Panc1 (cell line): ENCODE measurements around the gene NUSAP1. TPM values are rescaled to one million over a fixed set of nuclear protein-coding genes. Genes with fewer than 3 reads are reported as not detected.

ENCODE experiments used
- ATAC-seq: fragments of 200-7000 bp; cut with Tn5 transposase; 2 replicates; pipeline ENCODE4 v1.9.1; 2020; ENCODE audit warnings: mild to moderate bottlenecking, moderate library complexity
- BruUV-seq: library from RNA; stranded (reverse); fragments of 400-500 nt; replicated peaks from 2 replicates; lab custom pipeline; 2021; lab: Mats Ljungman, UMichigan
- CTCF ChIA-PET: fragments of 300-600 bp; sonication (Branson Sonifier 250); formaldehyde crosslinking; loops from one replicate; lab custom pipeline; 2022; ENCODE audit warnings: antibody characterized with exemption; lab: Charles Lee
- POLR2A ChIA-PET: fragments of 300-600 bp; sonication (Branson Sonifier 250); formaldehyde crosslinking; loops from one replicate; lab custom pipeline; 2022; ENCODE audit warnings: antibody characterized with exemption; lab: Charles Lee
- DNase-seq: peaks from one replicate; pipeline ENCODE4 v3.0.0-alpha.2; 2010; ENCODE audit warnings: low read depth, low spot score
- H3K27ac ChIP-seq: 2 replicates; pipeline ENCODE4 v1.5.1; 2011; ENCODE audit warnings: mild to moderate bottlenecking, low read length, inconsistent platforms
- H3K27me3 ChIP-seq: fragments of 200-500 bp; sonication (Bioruptor generic); 2 replicates; pipeline ENCODE4 v1.6.0; 2014; ENCODE audit warnings: low read length, inconsistent platforms; ENCODE audit not compliant: control insufficient read depth, insufficient read depth
- H3K36me3 ChIP-seq: fragments of 200-500 bp; sonication (Bioruptor generic); 2 replicates; pipeline ENCODE4 v1.5.1; 2014; ENCODE audit warnings: inconsistent platforms, mild to moderate bottlenecking, low read length, moderate library complexity; ENCODE audit not compliant: control insufficient read depth, insufficient read depth
- H3K4me1 ChIP-seq: 2 replicates; pipeline ENCODE4 v1.5.1; 2011; ENCODE audit warnings: inconsistent platforms, mild to moderate bottlenecking, low read length, moderate library complexity; ENCODE audit not compliant: control insufficient read depth, insufficient read depth
- H3K4me3 ChIP-seq, 2 experiments: 2 replicates each; pipeline ENCODE4 v1.5.1; 2011 to 2012; ENCODE audit warnings: low read depth in 2 of 2, low read length in 2 of 2, mild to moderate bottlenecking in 2 of 2, inconsistent platforms in 1 of 2, moderate library complexity in 1 of 2
- H3K9me3 ChIP-seq: fragments of 200-500 bp; sonication (Bioruptor generic); 2 replicates; pipeline ENCODE4 v1.5.1; 2014; ENCODE audit warnings: low read depth, mild to moderate bottlenecking, inconsistent platforms, low read length, moderate library complexity; ENCODE audit not compliant: control insufficient read depth, insufficient read depth
- POLR2AphosphoS5 ChIP-seq: IDR thresholded peaks from 2 replicates; pipeline ENCODE4 v1.6.1; 2012; ENCODE audit warnings: mild to moderate bottlenecking, low read depth, low read length, moderate library complexity
- SIN3A ChIP-seq: IDR thresholded peaks from 2 replicates; pipeline ENCODE4 v1.6.1; 2012; ENCODE audit warnings: low read depth, mild to moderate bottlenecking, low read length, moderate library complexity, borderline replicate concordance; ENCODE audit not compliant: insufficient read depth
- TCF7L2 ChIP-seq: IDR thresholded peaks from 2 replicates; pipeline ENCODE4 v1.6.1; 2011; ENCODE audit warnings: mild to moderate bottlenecking, low read depth, low read length, inconsistent platforms
- in situ Hi-C: cut with HindIII; loops from 2 replicates; pipeline ENCODE4 v1.10.0; 2016; ENCODE audit warnings: low sequenced_read_pairs, low pct_unique_long_range_greater_than_20kb
- intact Hi-C: fragments of 100-400 bp; cut with micrococcal nuclease; formaldehyde crosslinking; loops from one replicate; pipeline ENCODE4 v1.10.0; 2022; ENCODE audit not compliant: unreplicated experiment
- total RNA-seq: library from RNA; stranded (reverse); gene quantifications from one replicate; pipeline ENCODE4 v1.2.1, GENCODE V29; 2021; ENCODE audit not compliant: unreplicated experiment
- TF ChIP-seq, protein P1 (sequence below), 2 experiments: IDR thresholded peaks; 2 replicates each; pipeline ENCODE4 v1.6.1; 2011 to 2012; ENCODE audit warnings: low read depth in 2 of 2, control low read depth in 1 of 2, low read length in 1 of 2, mild to moderate bottlenecking in 1 of 2, moderate library complexity in 1 of 2; ENCODE audit not compliant: insufficient read depth in 1 of 2
- TF ChIP-seq, protein P2 (sequence below): fragments of 450-650 bp; IDR thresholded peaks from 2 replicates; pipeline ENCODE4 v1.5.1; 2017; ENCODE audit warnings: mild to moderate bottlenecking

NUSAP1 gene
- total RNA-seq, 1 experiment from 2014 or later: 127 TPM

DNA sequence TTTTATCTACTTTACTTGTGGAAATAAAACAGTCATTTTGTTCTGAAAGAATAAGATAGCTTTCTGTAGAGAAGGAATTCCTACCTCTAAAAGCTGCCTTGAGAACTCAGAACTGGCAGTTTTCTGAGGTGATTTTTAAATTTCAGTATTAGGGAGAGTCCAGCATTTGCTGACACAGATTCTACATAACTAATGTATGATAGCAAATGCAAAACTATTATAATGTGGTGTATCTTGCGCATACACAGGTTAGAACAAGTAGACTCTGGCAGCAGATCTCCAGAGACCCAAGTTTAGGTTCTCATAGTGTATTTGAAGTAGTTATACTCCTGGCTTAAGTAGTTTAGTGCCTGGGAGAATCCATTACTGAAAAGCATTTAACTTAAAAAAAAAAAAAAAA lies 31.1 kb upstream of the NUSAP1 start:
- Histone ChIP-seq H3K4me3 (no peak overlapping the region), H3K36me3 (no peaks in the 10 kb centered on the region; the same call in none of the 2 replicates), H3K27me3 (no peaks in the 10 kb centered on the region), H3K9me3 (no peaks in the 10 kb centered on the region), H3K27ac (no peak overlapping the region), H3K4me1 (no peaks in the 10 kb centered on the region)
- ChIA-PET POLR2A (no interaction called here), CTCF (no interaction called here)
- in situ Hi-C loops (no loop called here), intact Hi-C loops (no loop called here)
- no TSS peak for BruUV-seq
- no peak for TF ChIP-seq SIN3A
- TF ChIP-seq, protein P1, sequence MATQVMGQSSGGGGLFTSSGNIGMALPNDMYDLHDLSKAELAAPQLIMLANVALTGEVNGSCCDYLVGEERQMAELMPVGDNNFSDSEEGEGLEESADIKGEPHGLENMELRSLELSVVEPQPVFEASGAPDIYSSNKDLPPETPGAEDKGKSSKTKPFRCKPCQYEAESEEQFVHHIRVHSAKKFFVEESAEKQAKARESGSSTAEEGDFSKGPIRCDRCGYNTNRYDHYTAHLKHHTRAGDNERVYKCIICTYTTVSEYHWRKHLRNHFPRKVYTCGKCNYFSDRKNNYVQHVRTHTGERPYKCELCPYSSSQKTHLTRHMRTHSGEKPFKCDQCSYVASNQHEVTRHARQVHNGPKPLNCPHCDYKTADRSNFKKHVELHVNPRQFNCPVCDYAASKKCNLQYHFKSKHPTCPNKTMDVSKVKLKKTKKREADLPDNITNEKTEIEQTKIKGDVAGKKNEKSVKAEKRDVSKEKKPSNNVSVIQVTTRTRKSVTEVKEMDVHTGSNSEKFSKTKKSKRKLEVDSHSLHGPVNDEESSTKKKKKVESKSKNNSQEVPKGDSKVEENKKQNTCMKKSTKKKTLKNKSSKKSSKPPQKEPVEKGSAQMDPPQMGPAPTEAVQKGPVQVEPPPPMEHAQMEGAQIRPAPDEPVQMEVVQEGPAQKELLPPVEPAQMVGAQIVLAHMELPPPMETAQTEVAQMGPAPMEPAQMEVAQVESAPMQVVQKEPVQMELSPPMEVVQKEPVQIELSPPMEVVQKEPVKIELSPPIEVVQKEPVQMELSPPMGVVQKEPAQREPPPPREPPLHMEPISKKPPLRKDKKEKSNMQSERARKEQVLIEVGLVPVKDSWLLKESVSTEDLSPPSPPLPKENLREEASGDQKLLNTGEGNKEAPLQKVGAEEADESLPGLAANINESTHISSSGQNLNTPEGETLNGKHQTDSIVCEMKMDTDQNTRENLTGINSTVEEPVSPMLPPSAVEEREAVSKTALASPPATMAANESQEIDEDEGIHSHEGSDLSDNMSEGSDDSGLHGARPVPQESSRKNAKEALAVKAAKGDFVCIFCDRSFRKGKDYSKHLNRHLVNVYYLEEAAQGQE (IDR thresholded peaks at IDR 0.05; ENCODE audit: insufficient read depth in 1 of 2, low read depth in 2 of 2, low read length in 1 of 2): no peak
- TF ChIP-seq TCF7L2: no peak
- TF ChIP-seq, protein P2, sequence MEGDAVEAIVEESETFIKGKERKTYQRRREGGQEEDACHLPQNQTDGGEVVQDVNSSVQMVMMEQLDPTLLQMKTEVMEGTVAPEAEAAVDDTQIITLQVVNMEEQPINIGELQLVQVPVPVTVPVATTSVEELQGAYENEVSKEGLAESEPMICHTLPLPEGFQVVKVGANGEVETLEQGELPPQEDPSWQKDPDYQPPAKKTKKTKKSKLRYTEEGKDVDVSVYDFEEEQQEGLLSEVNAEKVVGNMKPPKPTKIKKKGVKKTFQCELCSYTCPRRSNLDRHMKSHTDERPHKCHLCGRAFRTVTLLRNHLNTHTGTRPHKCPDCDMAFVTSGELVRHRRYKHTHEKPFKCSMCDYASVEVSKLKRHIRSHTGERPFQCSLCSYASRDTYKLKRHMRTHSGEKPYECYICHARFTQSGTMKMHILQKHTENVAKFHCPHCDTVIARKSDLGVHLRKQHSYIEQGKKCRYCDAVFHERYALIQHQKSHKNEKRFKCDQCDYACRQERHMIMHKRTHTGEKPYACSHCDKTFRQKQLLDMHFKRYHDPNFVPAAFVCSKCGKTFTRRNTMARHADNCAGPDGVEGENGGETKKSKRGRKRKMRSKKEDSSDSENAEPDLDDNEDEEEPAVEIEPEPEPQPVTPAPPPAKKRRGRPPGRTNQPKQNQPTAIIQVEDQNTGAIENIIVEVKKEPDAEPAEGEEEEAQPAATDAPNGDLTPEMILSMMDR: no peak
- TF ChIP-seq POLR2AphosphoS5: no peak
- DNase-seq (no peak), ATAC-seq (no peak)

DNA sequence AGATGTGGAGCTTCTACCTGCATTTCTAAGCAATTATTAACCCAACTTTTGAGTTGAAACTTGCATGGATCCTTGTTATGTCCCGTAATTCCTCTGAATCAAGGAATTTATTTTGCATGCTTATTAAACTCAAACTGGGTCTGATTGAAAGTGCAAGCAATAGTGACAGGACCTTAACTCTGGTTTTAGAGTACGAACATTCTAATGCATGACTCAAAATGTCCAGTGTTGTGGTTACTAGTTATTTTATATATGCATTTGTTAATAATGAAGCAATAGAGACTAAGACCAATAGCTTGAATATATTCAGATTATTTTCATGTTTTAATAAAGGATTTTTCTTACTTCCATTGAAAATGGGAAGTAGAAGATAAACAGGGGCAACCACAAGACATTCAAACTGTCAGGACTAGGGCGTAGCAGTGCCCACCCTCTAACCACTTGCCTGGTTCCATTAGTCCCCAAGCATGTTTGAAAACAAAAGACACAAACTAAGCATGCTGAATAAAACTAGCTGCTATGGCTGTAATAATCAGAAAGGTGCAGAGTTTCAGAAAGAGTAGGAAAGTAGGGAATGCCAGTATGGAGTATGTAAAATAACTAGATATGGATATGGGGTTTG lies 28.4 kb upstream of the NUSAP1 start:
- no peak for DNase-seq
- ChIA-PET CTCF (no interaction called here), POLR2A (no interaction called here)
- in situ Hi-C loops: no loop called here
- Histone ChIP-seq H3K27ac (no peak overlapping the region), H3K4me1 (no peaks in the 10 kb centered on the region), H3K9me3 (no peaks in the 10 kb centered on the region), H3K36me3 (peaks cover 2% of the 10 kb centered on the region; the same call in 1 of the 2 replicates), H3K27me3 (no peaks in the 10 kb centered on the region), H3K4me3 (no peak overlapping the region)
- TF ChIP-seq TCF7L2 (no peak), POLR2AphosphoS5 (no peak), SIN3A (no peak)
- TF ChIP-seq, protein P1 (IDR thresholded peaks at IDR 0.05; ENCODE audit: insufficient read depth in 1 of 2, low read depth in 2 of 2, low read length in 1 of 2): no peak
- TF ChIP-seq, protein P2: no peak
- TSS peak; percentile 9 for BruUV-seq
- ATAC-seq: no peak
- intact Hi-C loops: no loop called here
